Thyroid gland (tissue), 4 donors: Measurements from ENCODE around the gene SYCP3. TPM values are rescaled to one million over a fixed set of nuclear protein-coding genes. Genes with fewer than 3 reads are reported as not detected.
A peak's percentile ranks its signal among the peaks of the same experiment; 100 is the strongest.

Source experiments
- DNase-seq, 2 donors: peaks; one replicate each; pipeline ENCODE4 v3.0.0-alpha.2; 2019
- H3K27ac ChIP-seq, 3 donors: fragments of 200-600 bp; sonication (generic); 1 replicate in 2 of 3; 2 replicates in 1 of 3; pipeline ENCODE4 v1.5.1; 2016 to 2019; ENCODE audit warnings: mild to moderate bottlenecking in 1 of 3, moderate library complexity in 1 of 3
- H3K27me3 ChIP-seq: fragments of 200-600 bp; sonication (generic); one replicate; pipeline ENCODE4 v1.5.1; 2019
- H3K36me3 ChIP-seq, 2 donors: fragments of 200-600 bp; sonication (generic); one replicate each; pipeline ENCODE4 v1.5.1; 2016 to 2019
- H3K4me1 ChIP-seq, 2 donors: fragments of 200-600 bp; sonication (generic); one replicate each; pipeline ENCODE4 v1.5.1; 2017 to 2019
- H3K4me3 ChIP-seq, 3 donors: fragments of 200-600 bp; sonication (generic); replicated peaks in 1 of 3; 1 replicate in 2 of 3; 2 replicates in 1 of 3; pipeline ENCODE4 v1.5.1; 2016; ENCODE audit warnings: mild to moderate bottlenecking in 1 of 3
- H3K9me3 ChIP-seq: fragments of 200-600 bp; sonication (generic); one replicate; pipeline ENCODE4 v1.5.1; 2017
- POLR2A ChIP-seq, 2 donors: fragments of 450-650 bp; IDR thresholded peaks; one replicate each; pipeline ENCODE4 v1.6.1; 2017; ENCODE audit warnings: antibody characterized with exemption in 2 of 2, mild to moderate bottlenecking in 2 of 2, moderate library complexity in 1 of 2
- WGBS, 2 donors: methylation state at CpG; one replicate each; pipeline ENCODE4 v1.1.5; 2017; 5-methylcytosine and 5-hydroxymethylcytosine counted together
- intact Hi-C: fragments of 100-400 bp; cut with DNase I; formaldehyde crosslinking; loops from one replicate; pipeline ENCODE4 v1.15.1; 2023
- total RNA-seq, 4 donors: library from RNA; depleted of rRNA; stranded (reverse); fragments of >200 nt; gene quantifications; one replicate each; pipeline ENCODE4 v1.2.3, GENCODE V29; 2016
- TF ChIP-seq, protein P1 (sequence below), 6 experiments: fragments of 200-600 bp in 3 of 6; fragments of 450-650 bp in 3 of 6; sonication (generic) in 3 of 6; IDR thresholded peaks; one replicate each; pipeline ENCODE4 v1.5.1; 2016 to 2019; ENCODE audit warnings: antibody characterized with exemption in 6 of 6, mild to moderate bottlenecking in 2 of 6, inconsistent platforms in 1 of 6, moderate library complexity in 1 of 6

SYCP3 gene
- total RNA-seq, 4 donors from 2014 or later = 0.67 TPM; not detected in 3

DNA sequence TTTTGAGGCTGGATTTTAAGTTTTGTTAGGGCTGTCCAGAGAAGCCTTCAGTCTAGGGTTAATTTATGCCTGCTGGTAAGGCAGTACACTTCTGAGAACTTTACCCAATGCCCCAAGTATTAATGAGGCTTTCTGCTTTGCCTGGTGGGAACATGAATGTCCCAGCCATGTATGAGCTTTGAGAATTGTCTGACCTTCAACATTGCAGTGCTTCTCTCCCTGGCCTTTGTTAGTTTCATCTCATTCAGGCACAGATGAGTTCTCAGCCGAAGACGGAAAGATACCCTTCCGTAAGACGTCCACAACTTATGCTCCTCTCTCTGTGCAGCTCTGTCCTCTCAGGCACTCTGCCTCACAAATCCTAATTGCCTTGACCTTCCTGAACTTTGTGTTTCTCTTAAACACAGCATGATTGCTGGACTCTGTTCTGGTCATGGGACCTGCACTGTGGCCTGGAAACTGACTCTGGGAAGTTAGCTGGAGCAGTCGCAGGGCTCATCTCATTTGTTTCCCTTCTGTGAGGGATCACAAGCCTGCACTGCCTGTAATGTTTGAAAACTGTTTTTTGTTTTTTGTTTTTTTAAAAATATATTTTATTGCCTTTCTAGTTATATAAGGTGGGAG is 26.1 kb downstream of the SYCP3 start:
- intact Hi-C loops = no loop called here
- Histone ChIP-seq H3K36me3 (no peaks in the 10 kb centered on the region), H3K27me3 (no peaks in the 10 kb centered on the region), H3K4me3 (no peak overlapping the region), H3K4me1 (peaks cover 10 to 19% of the 10 kb centered on the region in 2 donors), H3K9me3 (no peaks in the 10 kb centered on the region), H3K27ac (peak overlapping the region in 1 of 3 donors; percentile 7)
- DNase-seq = peak; percentile 19 to 27
- WGBS, 2 donors = 79 to 80% methylated on average over 5 of the region's 5 CpGs
- TF ChIP-seq, protein P1, sequence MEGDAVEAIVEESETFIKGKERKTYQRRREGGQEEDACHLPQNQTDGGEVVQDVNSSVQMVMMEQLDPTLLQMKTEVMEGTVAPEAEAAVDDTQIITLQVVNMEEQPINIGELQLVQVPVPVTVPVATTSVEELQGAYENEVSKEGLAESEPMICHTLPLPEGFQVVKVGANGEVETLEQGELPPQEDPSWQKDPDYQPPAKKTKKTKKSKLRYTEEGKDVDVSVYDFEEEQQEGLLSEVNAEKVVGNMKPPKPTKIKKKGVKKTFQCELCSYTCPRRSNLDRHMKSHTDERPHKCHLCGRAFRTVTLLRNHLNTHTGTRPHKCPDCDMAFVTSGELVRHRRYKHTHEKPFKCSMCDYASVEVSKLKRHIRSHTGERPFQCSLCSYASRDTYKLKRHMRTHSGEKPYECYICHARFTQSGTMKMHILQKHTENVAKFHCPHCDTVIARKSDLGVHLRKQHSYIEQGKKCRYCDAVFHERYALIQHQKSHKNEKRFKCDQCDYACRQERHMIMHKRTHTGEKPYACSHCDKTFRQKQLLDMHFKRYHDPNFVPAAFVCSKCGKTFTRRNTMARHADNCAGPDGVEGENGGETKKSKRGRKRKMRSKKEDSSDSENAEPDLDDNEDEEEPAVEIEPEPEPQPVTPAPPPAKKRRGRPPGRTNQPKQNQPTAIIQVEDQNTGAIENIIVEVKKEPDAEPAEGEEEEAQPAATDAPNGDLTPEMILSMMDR (IDR thresholded peaks at IDR 0.05) = no peak
- TF ChIP-seq POLR2A (IDR thresholded peaks at IDR 0.05) = no peak

DNA sequence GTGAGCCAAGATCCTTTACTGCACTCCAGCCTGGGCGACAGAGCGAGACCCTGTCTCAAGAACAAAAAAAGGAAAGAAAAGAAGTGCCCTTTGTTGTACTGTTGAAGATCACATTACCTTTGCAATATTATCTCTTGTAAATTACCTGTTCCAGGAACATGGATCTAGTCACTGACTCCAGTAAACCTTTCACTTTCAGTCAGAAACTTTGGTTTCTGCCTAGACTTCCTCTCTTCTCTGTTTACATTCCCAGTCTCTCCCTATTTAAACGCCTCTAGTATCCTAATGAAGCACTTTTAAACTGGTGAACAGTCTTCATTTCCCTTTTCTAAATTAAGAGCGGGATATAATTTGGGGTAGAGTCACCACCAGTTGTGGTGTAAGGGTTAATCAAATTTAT is 29.0 kb downstream of the SYCP3 start:
- H3K4me3 ChIP-seq = no peak overlapping the region
- intact Hi-C loops = no loop called here
- H3K36me3 ChIP-seq = no peaks in the 10 kb centered on the region
- 86 to 94% methylated on average over 4 of the region's 4 CpGs for WGBS, 2 donors
- TF ChIP-seq POLR2A (IDR thresholded peaks at IDR 0.05) = no peak
- TF ChIP-seq, protein P1 (IDR thresholded peaks at IDR 0.05) = no peak
- peaks cover 22 to 37% of the 10 kb centered on the region in 2 donors for H3K4me1 ChIP-seq
- no peaks in the 10 kb centered on the region for H3K27me3 ChIP-seq
- H3K9me3 ChIP-seq = no peaks in the 10 kb centered on the region
- DNase-seq = no peak
- H3K27ac ChIP-seq = no peak overlapping the region

- Histone ChIP-seq H3K36me3 (no peaks in the 10 kb centered on the region), H3K4me3 (no peak overlapping the region), H3K4me1 (peaks cover 25 to 39% of the 10 kb centered on the region in 2 donors), H3K27me3 (no peaks in the 10 kb centered on the region), H3K9me3 (no peaks in the 10 kb centered on the region), H3K27ac (peak overlapping the region in 1 of 3 donors; percentile 38)
- DNase-seq = no peak
- TF ChIP-seq, protein P1 (IDR thresholded peaks at IDR 0.05) = no peak
- TF ChIP-seq POLR2A (IDR thresholded peaks at IDR 0.05) = no peak
- intact Hi-C loops = no loop called here
Observed at GRCh38 chr12:101707131-101707782, 32.0 kb downstream of the SYCP3 start.

GRCh38 chr12:101706403-101706802 is 32.9 kb downstream of the SYCP3 start:
- Histone ChIP-seq H3K4me3 (no peak overlapping the region), H3K27ac (no peak overlapping the region), H3K9me3 (no peaks in the 10 kb centered on the region), H3K36me3 (no peaks in the 10 kb centered on the region), H3K4me1 (peaks cover 34 to 47% of the 10 kb centered on the region in 2 donors), H3K27me3 (no peaks in the 10 kb centered on the region)
- intact Hi-C loops = no loop called here
- no peak for TF ChIP-seq POLR2A (IDR thresholded peaks at IDR 0.05)
- TF ChIP-seq, protein P1 (IDR thresholded peaks at IDR 0.05) = no peak
- DNase-seq = no peak
- WGBS, 2 donors = 96% methylated on average over 1 of the region's 1 CpG

DNA sequence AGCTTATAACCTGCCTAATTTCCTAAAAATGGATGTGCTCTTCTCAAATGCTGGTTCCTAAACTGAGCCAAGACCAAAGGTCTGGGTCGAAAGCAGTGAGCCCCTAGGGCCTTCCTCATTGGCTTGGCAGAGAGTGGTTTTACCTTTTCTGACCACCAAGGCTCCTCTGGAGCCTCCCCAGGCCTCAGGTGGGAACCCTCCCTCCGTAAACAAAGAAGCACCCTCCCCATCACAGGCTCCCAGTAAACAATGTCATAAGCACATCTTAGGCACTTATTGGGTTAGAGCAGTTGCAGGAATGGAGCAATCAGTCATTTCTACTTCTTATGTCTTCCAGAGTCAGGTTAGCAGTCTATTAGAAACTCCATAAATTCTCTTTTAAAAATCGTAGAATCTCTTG is 35.8 kb downstream of the SYCP3 start:
- intact Hi-C loops = no loop called here
- Histone ChIP-seq H3K9me3 (no peaks in the 10 kb centered on the region), H3K36me3 (no peaks in the 10 kb centered on the region), H3K27ac (peak overlapping the region; percentile 36 to 96 (median 62)), H3K4me1 (peaks cover 46 to 57% of the 10 kb centered on the region in 2 donors), H3K27me3 (no peaks in the 10 kb centered on the region), H3K4me3 (no peak overlapping the region)
- no peak for DNase-seq
- WGBS, 2 donors = 68 to 90% methylated on average over 3 of the region's 3 CpGs
- no peak for TF ChIP-seq POLR2A (IDR thresholded peaks at IDR 0.05)
- TF ChIP-seq, protein P1 (IDR thresholded peaks at IDR 0.05) = no peak
